Trophoblast cell (in vitro differentiated cells and primary cell): Measurements from ENCODE around the gene HELZ2.

Experiments used
- DNase-seq, 2 donors: peaks; one replicate each; pipeline ENCODE4 v3.0.0-alpha.2; 2016
- H2AFZ ChIP-seq: 2 replicates; pipeline ENCODE4 v1.6.1; 2013; ENCODE audit warnings: low read length, moderate library complexity, mild to moderate bottlenecking; ENCODE audit not compliant: insufficient read depth, poor library complexity
- H2AK5ac ChIP-seq: 2 replicates; pipeline ENCODE4 v1.6.1; 2013; ENCODE audit warnings: mild to moderate bottlenecking, low read length
- H2BK120ac ChIP-seq: 2 replicates; pipeline ENCODE4 v1.6.1; 2013; ENCODE audit warnings: low read length, mild to moderate bottlenecking, moderate library complexity; ENCODE audit not compliant: insufficient read depth, poor library complexity
- H2BK12ac ChIP-seq: 2 replicates; pipeline ENCODE4 v1.6.1; 2013; ENCODE audit warnings: mild to moderate bottlenecking, low read length, moderate library complexity
- H2BK5ac ChIP-seq: 2 replicates; pipeline ENCODE4 v1.6.1; 2013; ENCODE audit warnings: low read length, low read depth, moderate library complexity, mild to moderate bottlenecking; ENCODE audit not compliant: poor library complexity
- H3K14ac ChIP-seq: 2 replicates; pipeline ENCODE4 v1.6.1; 2013; ENCODE audit warnings: mild to moderate bottlenecking, low read length
- H3K18ac ChIP-seq: 2 replicates; pipeline ENCODE4 v1.6.1; 2013; ENCODE audit warnings: mild to moderate bottlenecking, low read length
- H3K23ac ChIP-seq: 2 replicates; pipeline ENCODE4 v1.6.1; 2013; ENCODE audit warnings: low read length
- H3K27ac ChIP-seq: 2 replicates; pipeline ENCODE4 v1.5.1; 2013; ENCODE audit warnings: low read depth, mild to moderate bottlenecking, inconsistent platforms, low read length, moderate library complexity
- H3K27me3 ChIP-seq: 2 replicates; pipeline ENCODE4 v1.6.1; 2013; ENCODE audit warnings: inconsistent platforms, mild to moderate bottlenecking, low read length, moderate library complexity; ENCODE audit not compliant: insufficient read depth
- H3K36me3 ChIP-seq, 2 experiments: 1 replicate in 1 of 2; 2 replicates in 1 of 2; pipeline ENCODE4 v1.6.1; 2013; ENCODE audit warnings: low read length in 2 of 2, mild to moderate bottlenecking in 2 of 2, moderate library complexity in 1 of 2; ENCODE audit not compliant: insufficient read depth in 2 of 2, control insufficient read depth in 1 of 2
- H3K4ac ChIP-seq: 2 replicates; pipeline ENCODE4 v1.6.1; 2013; ENCODE audit warnings: low read depth, mild to moderate bottlenecking, low read length, moderate library complexity
- H3K4me1 ChIP-seq, 2 experiments: 1 replicate in 1 of 2; 2 replicates in 1 of 2; pipeline ENCODE4 v1.6.1; 2013; ENCODE audit warnings: low read length in 2 of 2, mild to moderate bottlenecking in 2 of 2, moderate library complexity in 1 of 2; ENCODE audit not compliant: insufficient read depth in 2 of 2, control insufficient read depth in 1 of 2
- H3K4me2 ChIP-seq: 2 replicates; pipeline ENCODE4 v1.6.1; 2013; ENCODE audit warnings: inconsistent platforms, mild to moderate bottlenecking, low read length, moderate library complexity
- H3K4me3 ChIP-seq: 2 replicates; pipeline ENCODE4 v1.5.1; 2013; ENCODE audit warnings: mild to moderate bottlenecking, low read depth, low read length, inconsistent platforms
- H3K79me1 ChIP-seq: one replicate; pipeline ENCODE4 v1.6.1; 2013; ENCODE audit warnings: low read length
- H3K79me2 ChIP-seq: 2 replicates; pipeline ENCODE4 v1.6.1; 2013; ENCODE audit warnings: low read length, mild to moderate bottlenecking; ENCODE audit not compliant: control insufficient read depth, insufficient read depth, poor library complexity
- H3K9ac ChIP-seq: 2 replicates; pipeline ENCODE4 v1.6.1; 2013; ENCODE audit warnings: mild to moderate bottlenecking, low read length
- H3K9me3 ChIP-seq: 2 replicates; pipeline ENCODE4 v1.6.1; 2013; ENCODE audit warnings: low read depth, mild to moderate bottlenecking, control low read depth, inconsistent platforms, low read length; ENCODE audit not compliant: insufficient read depth
- H4K12ac ChIP-seq: 2 replicates; pipeline ENCODE4 v1.6.1; 2013; ENCODE audit warnings: low read depth, mild to moderate bottlenecking, low read length, moderate library complexity
- H4K8ac ChIP-seq: 2 replicates; pipeline ENCODE4 v1.6.1; 2013; ENCODE audit warnings: low read depth, mild to moderate bottlenecking, low read length, moderate library complexity
- H4K91ac ChIP-seq: one replicate; pipeline ENCODE4 v1.6.1; 2013; ENCODE audit warnings: low read depth, mild to moderate bottlenecking, low read length, moderate library complexity
- WGBS: extraction: QIAGEN DNeasy Blood & Tissue Kit; methylation state at CpG from one replicate; pipeline ENCODE4 v1.1.7; 2013; ENCODE audit warnings: missing lambda C conversion rate; ENCODE audit not compliant: insufficient read length, insufficient coverage; ENCODE audit errors: extremely low coverage; 5-methylcytosine and 5-hydroxymethylcytosine counted together

The HELZ2 gene

DNA sequence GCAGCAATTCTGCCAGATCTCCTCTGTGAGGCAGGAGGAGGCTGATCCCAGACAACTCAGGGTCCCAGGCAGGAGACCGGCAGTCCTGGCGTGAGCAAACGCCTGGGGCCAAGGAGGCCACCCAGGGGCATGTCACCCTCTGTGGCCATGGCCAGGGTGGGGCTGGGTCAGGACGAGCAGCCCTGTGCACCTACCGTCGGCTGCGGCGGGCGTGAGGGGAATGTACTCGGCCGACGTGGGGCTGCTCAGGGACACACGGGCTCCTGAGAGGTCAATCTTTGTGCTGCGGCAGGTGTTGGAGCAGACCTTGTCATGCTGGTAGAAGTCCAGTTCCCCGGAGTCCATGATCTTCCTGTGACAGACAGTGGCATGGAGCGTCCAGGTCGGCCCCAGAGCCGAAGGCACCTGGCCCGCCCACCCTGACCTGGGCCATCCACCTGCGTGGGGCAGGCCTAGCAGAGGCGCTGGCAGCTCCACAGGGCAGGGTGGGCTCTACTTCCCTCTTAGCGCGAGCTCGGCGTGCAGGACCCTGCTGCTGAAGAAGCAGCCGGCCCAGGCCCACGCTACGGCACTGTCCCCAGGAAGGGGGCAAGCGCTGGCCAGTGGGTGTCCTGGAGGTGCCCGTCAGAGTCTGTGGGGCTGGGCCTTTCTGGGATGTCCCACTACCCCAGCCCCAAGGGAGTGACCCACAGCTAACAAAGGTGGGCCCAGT, 21.5 kb upstream of the HELZ2 start:
- H3K4me2 ChIP-seq, result no peak overlapping the region
- H3K79me1 ChIP-seq, result no peaks in the 10 kb centered on the region
- H2BK12ac ChIP-seq, result no peak overlapping the region
- H3K4me1 ChIP-seq, result no peaks in the 10 kb centered on the region
- peaks cover 1% of the 10 kb centered on the region for H3K9me3 ChIP-seq
- H3K27ac ChIP-seq, result no peak overlapping the region
- H3K4ac ChIP-seq, result no peak overlapping the region
- H2AK5ac ChIP-seq, result no peak overlapping the region
- no peak overlapping the region for H4K8ac ChIP-seq
- H3K14ac ChIP-seq, result no peak overlapping the region
- H3K18ac ChIP-seq, result no peak overlapping the region
- no peak overlapping the region for H2AFZ ChIP-seq
- no CpG with 5 or more reads among the region's 30 CpGs for WGBS
- peaks cover 56 to 65% of the 10 kb centered on the region in 2 experiments for H3K36me3 ChIP-seq
- H4K91ac ChIP-seq, result no peak overlapping the region
- H2BK5ac ChIP-seq, result no peak overlapping the region
- no peak overlapping the region for H2BK120ac ChIP-seq
- no peak overlapping the region for H4K12ac ChIP-seq
- DNase-seq, result no peak
- no peaks in the 10 kb centered on the region for H3K27me3 ChIP-seq
- H3K9ac ChIP-seq, result no peak overlapping the region
- H3K79me2 ChIP-seq, result no peaks in the 10 kb centered on the region
- H3K23ac ChIP-seq, result no peak overlapping the region
- no peak overlapping the region for H3K4me3 ChIP-seq

DNA sequence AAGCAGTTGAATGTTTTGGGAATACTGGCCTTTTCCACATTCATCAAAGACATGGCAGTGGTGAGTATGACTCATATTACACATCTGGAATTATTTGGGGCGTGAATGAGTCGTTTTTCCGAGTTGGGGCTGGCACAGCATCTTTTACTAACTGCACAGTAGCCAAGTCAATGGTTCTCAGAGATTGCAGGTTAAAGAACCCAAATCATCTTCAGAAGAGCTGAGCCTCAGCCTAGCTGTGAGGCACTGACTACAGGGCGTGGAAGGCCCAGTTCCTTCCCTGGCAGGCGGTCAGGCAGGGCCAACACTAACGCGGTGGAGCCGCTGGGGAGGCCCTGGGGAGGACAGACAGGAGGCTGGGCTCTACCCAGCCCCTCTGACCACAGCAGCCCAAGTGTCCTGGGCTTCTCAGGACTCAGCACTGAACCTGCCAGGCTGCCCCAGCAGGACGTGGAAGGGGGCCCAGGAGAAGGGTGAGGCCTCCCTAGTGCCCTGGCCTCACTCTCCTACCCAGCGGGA, 20.1 kb upstream of the HELZ2 start:
- Histone ChIP-seq H2BK120ac (no peak overlapping the region), H2BK12ac (no peak overlapping the region), H3K4ac (no peak overlapping the region), H3K27me3 (no peaks in the 10 kb centered on the region), H3K36me3 (peaks cover 66 to 69% of the 10 kb centered on the region in 2 experiments), H2BK5ac (no peak overlapping the region), H3K79me2 (no peaks in the 10 kb centered on the region), H3K14ac (no peak overlapping the region), H4K8ac (no peak overlapping the region), H3K4me2 (no peak overlapping the region), H3K4me3 (no peak overlapping the region), H2AFZ (no peak overlapping the region), H4K12ac (no peak overlapping the region), H2AK5ac (no peak overlapping the region), H3K9me3 (peaks cover 1% of the 10 kb centered on the region), H4K91ac (no peak overlapping the region), H3K18ac (no peak overlapping the region), H3K79me1 (no peaks in the 10 kb centered on the region), H3K9ac (no peak overlapping the region), H3K27ac (no peak overlapping the region), H3K4me1 (no peaks in the 10 kb centered on the region), H3K23ac (no peak overlapping the region)
- DNase-seq, result no peak
- no CpG with 5 or more reads among the region's 10 CpGs for WGBS

DNA sequence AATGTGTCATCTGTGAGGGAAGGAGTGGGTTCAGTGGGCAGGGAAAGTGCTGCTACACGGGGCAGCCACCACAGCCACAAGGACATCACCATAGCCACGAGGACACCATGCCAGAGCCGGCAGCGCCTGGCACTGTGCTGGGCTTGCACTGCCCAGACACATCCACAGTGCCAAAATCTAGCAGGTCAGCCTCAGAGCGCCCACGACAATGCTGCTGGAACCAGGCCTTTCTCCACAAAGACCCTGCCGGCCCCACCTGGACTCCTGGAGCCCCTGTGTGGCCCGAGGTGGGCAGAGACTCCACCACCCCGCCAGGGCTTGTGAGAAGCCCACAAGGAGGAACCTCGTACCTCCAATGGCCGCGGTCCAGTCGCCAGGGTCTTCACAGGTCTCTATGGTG, 18.6 kb upstream of the HELZ2 start:
- Histone ChIP-seq H2AK5ac (no peak overlapping the region), H3K4me2 (no peak overlapping the region), H2BK120ac (no peak overlapping the region), H3K27me3 (no peaks in the 10 kb centered on the region), H3K9ac (no peak overlapping the region), H3K27ac (no peak overlapping the region), H3K79me1 (no peaks in the 10 kb centered on the region), H3K18ac (no peak overlapping the region), H3K79me2 (no peaks in the 10 kb centered on the region), H4K8ac (no peak overlapping the region), H3K4ac (no peak overlapping the region), H3K9me3 (no peaks in the 10 kb centered on the region), H3K36me3 (peaks cover 69% of the 10 kb centered on the region in 2 experiments), H4K91ac (no peak overlapping the region), H4K12ac (no peak overlapping the region), H3K4me3 (no peak overlapping the region), H3K23ac (no peak overlapping the region), H3K14ac (no peak overlapping the region), H2AFZ (no peak overlapping the region), H2BK12ac (no peak overlapping the region), H3K4me1 (no peaks in the 10 kb centered on the region), H2BK5ac (no peak overlapping the region)
- DNase-seq, result no peak
- WGBS, result no CpG with 5 or more reads among the region's 13 CpGs

DNA sequence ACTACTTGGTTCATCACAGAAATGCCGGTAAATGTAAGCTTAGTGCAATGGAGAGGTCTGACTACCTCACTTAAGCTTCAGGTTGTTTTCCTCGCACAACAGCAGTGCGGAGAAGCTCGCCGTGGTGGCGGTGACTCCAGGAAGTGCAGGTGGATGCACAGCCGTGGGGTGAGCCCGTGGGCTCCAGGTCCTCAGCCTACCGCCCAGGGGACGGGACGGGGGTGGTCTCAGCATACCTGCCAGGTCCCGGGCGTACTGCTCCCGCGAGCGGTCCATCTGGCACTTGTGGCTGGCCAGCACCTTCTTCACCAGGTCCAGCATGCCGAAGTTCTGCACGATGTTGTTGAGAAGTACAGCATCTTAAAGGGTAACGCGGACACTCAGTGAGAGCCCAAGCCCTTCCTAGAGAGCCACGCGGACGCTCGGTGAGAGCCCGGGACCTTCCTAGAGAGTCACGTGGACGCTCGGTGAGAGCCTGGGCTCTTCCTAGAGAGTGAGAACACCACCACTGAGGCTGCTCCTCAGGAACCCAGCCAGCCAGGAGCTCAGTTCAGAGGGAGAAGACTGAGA, 17.8 kb upstream of the HELZ2 start:
- H3K4ac ChIP-seq, result no peak overlapping the region
- no peaks in the 10 kb centered on the region for H3K4me1 ChIP-seq
- DNase-seq, result no peak
- no peak overlapping the region for H3K23ac ChIP-seq
- no peak overlapping the region for H3K4me3 ChIP-seq
- H3K9ac ChIP-seq, result no peak overlapping the region
- H2AFZ ChIP-seq, result no peak overlapping the region
- H3K27ac ChIP-seq, result no peak overlapping the region
- no peak overlapping the region for H4K8ac ChIP-seq
- H2BK12ac ChIP-seq, result no peak overlapping the region
- H4K91ac ChIP-seq, result no peak overlapping the region
- H3K27me3 ChIP-seq, result no peaks in the 10 kb centered on the region
- no peak overlapping the region for H3K18ac ChIP-seq
- H2BK120ac ChIP-seq, result no peak overlapping the region
- no peak overlapping the region for H3K14ac ChIP-seq
- H3K9me3 ChIP-seq, result no peaks in the 10 kb centered on the region
- WGBS, result no CpG with 5 or more reads among the region's 28 CpGs
- no peak overlapping the region for H2BK5ac ChIP-seq
- no peak overlapping the region for H4K12ac ChIP-seq
- H3K79me1 ChIP-seq, result no peaks in the 10 kb centered on the region
- H3K36me3 ChIP-seq, result peaks cover 71% of the 10 kb centered on the region in 2 experiments
- no peak overlapping the region for H3K4me2 ChIP-seq
- H3K79me2 ChIP-seq, result no peaks in the 10 kb centered on the region
- no peak overlapping the region for H2AK5ac ChIP-seq
